H1 (cell line): ENCODE measurements around the gene IRF3. TPM values are rescaled to one million over a fixed set of nuclear protein-coding genes. Genes with fewer than 3 reads are reported as not detected.

ENCODE experiments used
- CTCF ChIA-PET: fragments of 300-600 bp; sonication (Branson Sonifier 250); formaldehyde crosslinking; loops from one replicate; lab custom pipeline; 2021; ENCODE audit not compliant: partially characterized antibody; lab: Charles Lee
- POLR2A ChIA-PET: fragments of 300-600 bp; sonication (Branson Sonifier 250); formaldehyde crosslinking; loops from one replicate; lab custom pipeline; 2021; ENCODE audit warnings: inconsistent platforms; ENCODE audit not compliant: partially characterized antibody; lab: Charles Lee
- DNase-seq, 2 experiments: peaks; one replicate each; pipeline versions ENCODE4 v3.0.0 to v3.0.0-alpha.2; 2010 to 2022; ENCODE audit warnings: low spot score in 2 of 2, low read depth in 1 of 2, mixed read lengths in 1 of 2
- FAIRE-seq: peaks from 2 replicates; lab custom pipeline; 2011; peaks lifted over from hg19 to GRCh38; lab: Jason Lieb, UNC
- H2AFZ ChIP-seq: 2 replicates; pipeline ENCODE4 v1.8.1; 2012; ENCODE audit warnings: low read length, inconsistent platforms
- H2AK5ac ChIP-seq: 2 replicates; pipeline ENCODE4 v1.6.1; 2013; ENCODE audit warnings: low read depth, low read length
- H2BK120ac ChIP-seq: replicated peaks from 2 replicates; pipeline ENCODE3; 2013; ENCODE audit warnings: low read depth, low read length, inconsistent platforms
- H2BK12ac ChIP-seq: 2 replicates; pipeline ENCODE4 v1.6.1; 2013; ENCODE audit warnings: low read depth, low read length
- H2BK15ac ChIP-seq: 2 replicates; pipeline ENCODE4 v1.6.1; 2013; ENCODE audit warnings: low read length
- H2BK20ac ChIP-seq: 2 replicates; pipeline ENCODE4 v1.6.1; 2013; ENCODE audit warnings: low read length
- H2BK5ac ChIP-seq: 2 replicates; pipeline ENCODE4 v1.6.1; 2013; ENCODE audit warnings: low read depth, low read length
- H3K14ac ChIP-seq: 2 replicates; pipeline ENCODE4 v1.6.1; 2013; ENCODE audit warnings: inconsistent platforms; ENCODE audit not compliant: insufficient read length
- H3K18ac ChIP-seq: 2 replicates; pipeline ENCODE4 v1.6.1; 2013; ENCODE audit warnings: low read length; ENCODE audit errors: extremely low read depth
- H3K23ac ChIP-seq: 2 replicates; pipeline ENCODE4 v1.6.1; 2013; ENCODE audit warnings: inconsistent platforms; ENCODE audit not compliant: insufficient read length
- H3K23me2 ChIP-seq: 2 replicates; pipeline ENCODE4 v1.6.1; 2013; ENCODE audit warnings: low read depth, low read length
- H3K27ac ChIP-seq: 2 replicates; pipeline ENCODE4 v1.6.1; 2011; ENCODE audit warnings: low read depth, low read length, inconsistent platforms
- H3K27me3 ChIP-seq, 4 experiments: replicated peaks in 1 of 4; 1 replicate in 1 of 4; 2 replicates in 3 of 4; pipeline versions ENCODE4 v1.6.1 to v1.8.1; 2011 to 2013; ENCODE audit warnings: low read length in 3 of 4, mild to moderate bottlenecking in 3 of 4, inconsistent platforms in 2 of 4, mixed read lengths in 2 of 4, moderate library complexity in 1 of 4; ENCODE audit not compliant: control insufficient read depth in 3 of 4, insufficient read depth in 3 of 4; ENCODE audit errors: extremely low read depth in 1 of 4
- H3K36me3 ChIP-seq, 4 experiments: 2 replicates each; pipeline versions ENCODE4 v1.6.1 to v1.8.1; 2011 to 2013; ENCODE audit warnings: mild to moderate bottlenecking in 4 of 4, low read length in 3 of 4, moderate library complexity in 2 of 4, control low read depth in 1 of 4, inconsistent platforms in 1 of 4; ENCODE audit not compliant: insufficient read depth in 4 of 4, control insufficient read depth in 2 of 4
- H3K4ac ChIP-seq: replicated peaks from 2 replicates; pipeline ENCODE3; 2013; ENCODE audit warnings: low read length, low read depth, mixed read lengths, inconsistent platforms; ENCODE audit not compliant: insufficient read length
- H3K4me1 ChIP-seq, 4 experiments: replicated peaks in 1 of 4; 1 replicate in 1 of 4; 2 replicates in 3 of 4; pipeline versions ENCODE4 v1.6.1 to v1.8.1; 2011 to 2013; ENCODE audit warnings: low read length in 3 of 4, inconsistent platforms in 2 of 4, mixed read lengths in 1 of 4; ENCODE audit not compliant: insufficient read depth in 4 of 4, control insufficient read depth in 3 of 4
- H3K4me2 ChIP-seq, 2 experiments: 2 replicates each; pipeline versions ENCODE4 v1.6.1 to v1.8.1; 2011 to 2013; ENCODE audit warnings: low read depth in 2 of 2, low read length in 2 of 2, control low read depth in 1 of 2, inconsistent platforms in 1 of 2, mild to moderate bottlenecking in 1 of 2; ENCODE audit not compliant: insufficient read depth in 1 of 2
- H3K4me3 ChIP-seq, 4 experiments: fragments of 200-600, 300-600 bp in 1 of 4; sonication (generic), shearing (Covaris generic), sonication (Bioruptor Twin) in 1 of 4; 2 replicates each; pipeline versions ENCODE4 v1.5.1 to v1.8.1; 2011 to 2016; ENCODE audit warnings: low read length in 4 of 4, low read depth in 3 of 4, control low read depth in 2 of 4, inconsistent platforms in 2 of 4, mild to moderate bottlenecking in 2 of 4, mixed read lengths in 1 of 4, moderate library complexity in 1 of 4; ENCODE audit not compliant: insufficient read depth in 2 of 4; ENCODE audit errors: extremely low read depth in 1 of 4
- H3K56ac ChIP-seq: replicated peaks from 2 replicates; pipeline ENCODE3; 2013; ENCODE audit warnings: low read depth, mild to moderate bottlenecking, mixed read lengths, low read length, inconsistent platforms; ENCODE audit not compliant: insufficient read length
- H3K79me1 ChIP-seq: 2 replicates; pipeline ENCODE4 v1.6.1; 2013; ENCODE audit warnings: low read depth, low read length, control low read depth
- H3K79me2 ChIP-seq, 2 experiments: 2 replicates each; pipeline versions ENCODE4 v1.6.1 to v1.8.1; 2012 to 2013; ENCODE audit warnings: low read length in 2 of 2, mild to moderate bottlenecking in 2 of 2, inconsistent platforms in 1 of 2; ENCODE audit not compliant: insufficient read depth in 2 of 2, control insufficient read depth in 1 of 2
- H3K9ac ChIP-seq, 4 experiments: replicated peaks in 1 of 4; 1 replicate in 1 of 4; 2 replicates in 3 of 4; pipeline versions ENCODE4 v1.6.1 to v1.8.1; 2011 to 2013; ENCODE audit warnings: low read depth in 3 of 4, low read length in 3 of 4, control low read depth in 2 of 4, mild to moderate bottlenecking in 2 of 4, moderate library complexity in 2 of 4, inconsistent platforms in 1 of 4; ENCODE audit errors: extremely low read depth in 1 of 4
- H3K9me3 ChIP-seq, 2 experiments: 2 replicates each; pipeline versions ENCODE4 v1.6.1 to v1.8.1; 2012 to 2013; ENCODE audit warnings: mild to moderate bottlenecking in 2 of 2, moderate library complexity in 2 of 2, control low read depth in 1 of 2, inconsistent platforms in 1 of 2, low read depth in 1 of 2, low read length in 1 of 2, mixed read lengths in 1 of 2; ENCODE audit not compliant: insufficient read depth in 2 of 2
- H4K20me1 ChIP-seq, 2 experiments: replicated peaks in 1 of 2; 2 replicates each; pipeline versions ENCODE3 to v1.8.1; 2011 to 2013; ENCODE audit warnings: inconsistent platforms in 2 of 2, low read length in 2 of 2, mild to moderate bottlenecking in 1 of 2; ENCODE audit not compliant: insufficient read depth in 2 of 2, control insufficient read depth in 1 of 2
- H4K5ac ChIP-seq: 2 replicates; pipeline ENCODE4 v1.6.1; 2013; ENCODE audit warnings: low read length, low read depth, mixed read lengths, inconsistent platforms; ENCODE audit not compliant: insufficient read length
- H4K8ac ChIP-seq: 2 replicates; pipeline ENCODE4 v1.8.0; 2013; ENCODE audit warnings: mild to moderate bottlenecking, moderate library complexity, low read length, inconsistent platforms; ENCODE audit not compliant: insufficient read depth; ENCODE audit errors: extremely low read depth
- H4K91ac ChIP-seq: replicated peaks from 2 replicates; pipeline ENCODE3; 2013; ENCODE audit warnings: low read length, mixed read lengths, inconsistent platforms; ENCODE audit not compliant: insufficient read length
- GTF2F1 ChIP-seq: IDR thresholded peaks from 2 replicates; pipeline ENCODE4 v1.6.1; 2012; ENCODE audit warnings: low read depth, low read length, improper control_type of control experiment, borderline replicate concordance
- POLR2A ChIP-seq, 2 experiments: IDR thresholded peaks; 1 replicate in 1 of 2; 2 replicates in 1 of 2; pipeline ENCODE4 v1.6.1; 2011; ENCODE audit warnings: low read depth in 2 of 2, low read length in 2 of 2, mild to moderate bottlenecking in 2 of 2; ENCODE audit errors: control extremely low read depth in 1 of 2
- WGBS, 2 experiments: shearing (Covaris generic) in 1 of 2; methylation state at CpG; one replicate each; pipeline versions ENCODE4 v1.1.6 to v1.1.7; 2013 to 2015; ENCODE audit warnings: low lambda C conversion rate in 2 of 2, mixed read lengths in 2 of 2, inconsistent platforms in 1 of 2, low coverage in 1 of 2, missing lambda C conversion rate in 1 of 2; ENCODE audit not compliant: insufficient replicate concordance in 2 of 2, insufficient coverage in 1 of 2, insufficient read length in 1 of 2; ENCODE audit errors: extremely low coverage in 1 of 2, missing lambda C conversion rate in 1 of 2; 5-methylcytosine and 5-hydroxymethylcytosine counted together
- polyA plus RNA-seq, 7 experiments: library from polyadenylated mRNA; depleted of rRNA in 3 of 7; stranded (reverse) in 5 of 7; unstranded in 2 of 7; fragments of >200 nt in 5 of 7; fragments of 200-250 nt in 2 of 7; gene quantifications; 1 replicate in 5 of 7; 2 replicates in 1 of 7; 4 replicates in 1 of 7; pipeline versions ENCODE4 v1.2.1 to v1.2.3, GENCODE V29; 2011 to 2013; ENCODE audit warnings: missing spikeins in 2 of 7, mixed read lengths in 2 of 7
- total RNA-seq: library from RNA; stranded (reverse); fragmentation: NEBNext Ultra II Directional; extraction: Animal tissue kit (Norgen Biotek cat#: 25700); gene quantifications from 2 replicates; pipeline ENCODE4 v1.2.1, GENCODE V29; 2021

Gene IRF3
- total and polyA plus RNA-seq, 2 of the 8 experiments (the other 6 are each of a cell fraction or from before 2014, with no cell fraction given) = 103 to 114 TPM

GRCh38 chr19:49660338-49660961, 5.2 kb downstream of the IRF3 start:
- Histone ChIP-seq H4K5ac (no peak overlapping the region), H4K8ac (no peak overlapping the region), H3K14ac (no peak overlapping the region), H2AK5ac (no peak overlapping the region), H3K18ac (no peak overlapping the region), H3K56ac (no peak overlapping the region), H2BK12ac (no peak overlapping the region), H2BK15ac (no peak overlapping the region), H3K36me3 (peaks cover 18 to 59% (median 47%) of the 10 kb centered on the region in 4 experiments; a peak in 7 of 8 replicates), H2AFZ (no peak overlapping the region), H3K23me2 (peaks cover 11% of the 10 kb centered on the region), H4K91ac (no peak overlapping the region), H3K4me2 (no peak overlapping the region), H4K20me1 (peaks cover 13 to 20% of the 10 kb centered on the region in 2 experiments), H2BK120ac (no peak overlapping the region), H3K4ac (no peak overlapping the region), H3K27me3 (no peaks in the 10 kb centered on the region), H2BK5ac (no peak overlapping the region), H3K79me2 (peaks cover 0 to 13% of the 10 kb centered on the region in 2 experiments; a peak in 2 of 4 replicates), H3K27ac (no peak overlapping the region), H3K9ac (no peak overlapping the region), H3K79me1 (peaks cover 5% of the 10 kb centered on the region; the same call in 1 of the 2 replicates), H3K23ac (no peak overlapping the region), H2BK20ac (no peak overlapping the region), H3K4me1 (peaks cover 0 to 18% (median 6%) of the 10 kb centered on the region in 4 experiments; a peak in 4 of 7 replicates), H3K4me3 (no peak overlapping the region), H3K9me3 (peaks cover 9 to 11% of the 10 kb centered on the region in 2 experiments)
- 97% methylated on average over 10 of the region's 15 CpGs; no CpG with 5 or more reads in 1 of the 2 experiments for WGBS, 2 experiments
- CTCF ChIA-PET = interaction anchor here (0.6 to 4.4 kb wide), 6 partner anchors 10 to 162 kb away, joined by 3 to 28 read pairs (median 4); no protein-coding TSS in a partner anchor
- DNase-seq (no peak), FAIRE-seq (no peak)
- peak; percentile 21 to 39; a peak in 2 of 3 replicates for TF ChIP-seq POLR2A (IDR thresholded peaks at IDR 0.05; ENCODE audit: control extremely low read depth in 1 of 2, low read depth in 2 of 2, low read length in 2 of 2)
- TF ChIP-seq GTF2F1 = no peak
- POLR2A ChIA-PET = interaction anchor here (2.2 to 18.0 kb wide), 3 partner anchors 14 to 48 kb away, joined by 4 to 275 read pairs (median 236); partner anchors contain the start of genes PRMT1, RRAS and SCAF1
